KMS-11 (cell line): ENCODE measurements around the gene C2CD4C.

ENCODE experiments used
- H2AFZ ChIP-seq: fragments of 200-600 bp; sonication (generic); 2 replicates; pipeline ENCODE4 v1.6.1; 2016; ENCODE audit warnings: antibody characterized with exemption, mixed run types, low read depth
- H3K27ac ChIP-seq: fragments of 200-600 bp; sonication (generic); 2 replicates; pipeline ENCODE4 v1.6.1; 2016; ENCODE audit warnings: mild to moderate bottlenecking, mixed run types
- H3K27me3 ChIP-seq: fragments of 200-600 bp; sonication (generic); 2 replicates; pipeline ENCODE4 v1.6.1; 2017; ENCODE audit warnings: mild to moderate bottlenecking, low read depth, mixed run types, moderate library complexity; ENCODE audit not compliant: insufficient read depth
- H3K36me3 ChIP-seq: fragments of 200-600 bp; sonication (generic); 2 replicates; pipeline ENCODE4 v1.6.1; 2017; ENCODE audit warnings: mild to moderate bottlenecking, mixed run types; ENCODE audit not compliant: insufficient read depth
- H3K4me1 ChIP-seq: fragments of 200-600 bp; sonication (generic); 2 replicates; pipeline ENCODE4 v1.6.1; 2016; ENCODE audit warnings: mild to moderate bottlenecking, low read depth, mixed run types; ENCODE audit not compliant: poor library complexity, severe bottlenecking
- H3K4me2 ChIP-seq: fragments of 200-600 bp; sonication (generic); 2 replicates; pipeline ENCODE4 v1.7.0; 2016; ENCODE audit warnings: mild to moderate bottlenecking, mixed run types
- H3K4me3 ChIP-seq: fragments of 200-600 bp; sonication (generic); IDR thresholded peaks from 2 replicates; pipeline ENCODE4 v1.6.1; 2017; ENCODE audit warnings: low read depth, low read length, mixed read lengths; ENCODE audit not compliant: insufficient read depth
- H3K79me2 ChIP-seq: fragments of 200-600 bp; sonication (generic); 2 replicates; pipeline ENCODE4 v1.6.1; 2016; ENCODE audit warnings: low read depth, mixed run types; ENCODE audit not compliant: insufficient read depth
- H3K9ac ChIP-seq: fragments of 200-600 bp; sonication (generic); 2 replicates; pipeline ENCODE4 v1.6.1; 2016; ENCODE audit warnings: mild to moderate bottlenecking, mixed run types
- H4K20me1 ChIP-seq: fragments of 200-600 bp; sonication (generic); 2 replicates; pipeline ENCODE4 v1.6.1; 2016; ENCODE audit warnings: mild to moderate bottlenecking, mixed run types; ENCODE audit not compliant: insufficient read depth
- CTCF ChIP-seq: fragments of 200-600 bp; sonication (generic); conservative IDR thresholded peaks from 2 replicates; pipeline ENCODE4 v1.6.1; 2017; ENCODE audit warnings: low read depth, mild to moderate bottlenecking, antibody characterized with exemption, low read length, moderate library complexity, mixed read lengths

Gene C2CD4C

GRCh38 chr19:435707-436412 lies 26.9 kb upstream of the C2CD4C start:
- no peaks in the 10 kb centered on the region for H3K4me1 ChIP-seq
- H4K20me1 ChIP-seq, result no peaks in the 10 kb centered on the region
- peaks cover 30% of the 10 kb centered on the region for H3K27me3 ChIP-seq
- H3K27ac ChIP-seq, result no peak overlapping the region
- no peak overlapping the region for H3K4me2 ChIP-seq
- H2AFZ ChIP-seq, result no peak overlapping the region
- H3K9ac ChIP-seq, result no peak overlapping the region
- no peaks in the 10 kb centered on the region for H3K36me3 ChIP-seq
- no peak for TF ChIP-seq CTCF
- H3K79me2 ChIP-seq, result no peaks in the 10 kb centered on the region
- H3K4me3 ChIP-seq, result no peak overlapping the region

- Histone ChIP-seq H3K4me2 (no peak overlapping the region), H4K20me1 (no peaks in the 10 kb centered on the region), H3K9ac (no peak overlapping the region), H3K4me1 (no peaks in the 10 kb centered on the region), H3K36me3 (no peaks in the 10 kb centered on the region), H3K27me3 (peaks cover 30% of the 10 kb centered on the region), H2AFZ (no peak overlapping the region), H3K27ac (no peak overlapping the region), H3K79me2 (no peaks in the 10 kb centered on the region), H3K4me3 (no peak overlapping the region)
- TF ChIP-seq CTCF, result no peak
These were observed 26.2 kb upstream of the C2CD4C start for GRCh38 chr19:435056-435706.

GRCh38 chr19:434152-434960 lies 25.4 kb upstream of the C2CD4C start:
- Histone ChIP-seq H3K4me1 (no peaks in the 10 kb centered on the region), H2AFZ (no peak overlapping the region), H3K36me3 (no peaks in the 10 kb centered on the region), H4K20me1 (no peaks in the 10 kb centered on the region), H3K9ac (no peak overlapping the region), H3K79me2 (no peaks in the 10 kb centered on the region), H3K4me2 (no peak overlapping the region), H3K4me3 (no peak overlapping the region), H3K27ac (no peak overlapping the region), H3K27me3 (peaks cover 29% of the 10 kb centered on the region)
- TF ChIP-seq CTCF, result no peak

GRCh38 chr19:430701-431100 lies 21.8 kb upstream of the C2CD4C start:
- H3K36me3 ChIP-seq, result no peaks in the 10 kb centered on the region
- H4K20me1 ChIP-seq, result no peaks in the 10 kb centered on the region
- peaks cover 16% of the 10 kb centered on the region for H3K27me3 ChIP-seq
- no peaks in the 10 kb centered on the region for H3K79me2 ChIP-seq
- H2AFZ ChIP-seq, result no peak overlapping the region
- H3K4me2 ChIP-seq, result no peak overlapping the region
- H3K4me3 ChIP-seq, result no peak overlapping the region
- no peak overlapping the region for H3K27ac ChIP-seq
- TF ChIP-seq CTCF, result no peak
- no peak overlapping the region for H3K9ac ChIP-seq
- no peaks in the 10 kb centered on the region for H3K4me1 ChIP-seq
